ENCODE results near the gene MPPED1.

Gene MPPED1

GRCh38 chr22:43488031-43488866 lies 76.4 kb downstream of the MPPED1 start:
- TF ChIP-seq CTCF (IDR thresholded peaks at IDR 0.05; ENCODE audit: control insufficient read depth, insufficient read depth, low read depth, low read length, missing control alignments): no peak
- H3K4me3 ChIP-seq (ENCODE audit: control insufficient read depth, low read depth, low read length): no peak overlapping the region

GRCh38 chr22:43488937-43489336 lies 77.1 kb downstream of the MPPED1 start:
- H3K4me3 ChIP-seq (ENCODE audit: control insufficient read depth, low read depth, low read length): no peak overlapping the region
- TF ChIP-seq CTCF (IDR thresholded peaks at IDR 0.05; ENCODE audit: control insufficient read depth, insufficient read depth, low read depth, low read length, missing control alignments): no peak
- DNase-seq (ENCODE audit: low read depth): no peak

More at GRCh38 chr22:43488031-43488866, 76.4 kb downstream of the MPPED1 start:
- no peak for DNase-seq (ENCODE audit: low read depth)

GRCh38 chr22:43490311-43490710 lies 78.5 kb downstream of the MPPED1 start:
- DNase-seq (ENCODE audit: low read depth): no peak
- H3K4me3 ChIP-seq (ENCODE audit: control insufficient read depth, low read depth, low read length): no peak overlapping the region

GRCh38 chr22:43491177-43491576 lies 79.4 kb downstream of the MPPED1 start:
- H3K4me3 ChIP-seq (ENCODE audit: control insufficient read depth, low read depth, low read length): no peak overlapping the region
- DNase-seq (ENCODE audit: low read depth): no peak
- TF ChIP-seq CTCF (IDR thresholded peaks at IDR 0.05; ENCODE audit: control insufficient read depth, insufficient read depth, low read depth, low read length, missing control alignments): no peak

More at GRCh38 chr22:43490311-43490710, 78.5 kb downstream of the MPPED1 start:
- no peak for TF ChIP-seq CTCF (IDR thresholded peaks at IDR 0.05; ENCODE audit: control insufficient read depth, insufficient read depth, low read depth, low read length, missing control alignments)

GRCh38 chr22:43491737-43492136 lies 79.9 kb downstream of the MPPED1 start:
- no peak for TF ChIP-seq CTCF (IDR thresholded peaks at IDR 0.05; ENCODE audit: control insufficient read depth, insufficient read depth, low read depth, low read length, missing control alignments)
- no peak overlapping the region for H3K4me3 ChIP-seq (ENCODE audit: control insufficient read depth, low read depth, low read length)
- DNase-seq (ENCODE audit: low read depth): no peak

- DNase-seq (ENCODE audit: low read depth): no peak
- TF ChIP-seq CTCF (IDR thresholded peaks at IDR 0.05; ENCODE audit: control insufficient read depth, insufficient read depth, low read depth, low read length, missing control alignments): no peak
These were observed 81.5 kb downstream of the MPPED1 start for GRCh38 chr22:43493297-43493696.

More at GRCh38 chr22:43493297-43493696, 81.5 kb downstream of the MPPED1 start:
- H3K4me3 ChIP-seq (ENCODE audit: control insufficient read depth, low read depth, low read length): no peak overlapping the region
